ENCODE measurements around the gene HS1BP3.

Gene HS1BP3

DNA sequence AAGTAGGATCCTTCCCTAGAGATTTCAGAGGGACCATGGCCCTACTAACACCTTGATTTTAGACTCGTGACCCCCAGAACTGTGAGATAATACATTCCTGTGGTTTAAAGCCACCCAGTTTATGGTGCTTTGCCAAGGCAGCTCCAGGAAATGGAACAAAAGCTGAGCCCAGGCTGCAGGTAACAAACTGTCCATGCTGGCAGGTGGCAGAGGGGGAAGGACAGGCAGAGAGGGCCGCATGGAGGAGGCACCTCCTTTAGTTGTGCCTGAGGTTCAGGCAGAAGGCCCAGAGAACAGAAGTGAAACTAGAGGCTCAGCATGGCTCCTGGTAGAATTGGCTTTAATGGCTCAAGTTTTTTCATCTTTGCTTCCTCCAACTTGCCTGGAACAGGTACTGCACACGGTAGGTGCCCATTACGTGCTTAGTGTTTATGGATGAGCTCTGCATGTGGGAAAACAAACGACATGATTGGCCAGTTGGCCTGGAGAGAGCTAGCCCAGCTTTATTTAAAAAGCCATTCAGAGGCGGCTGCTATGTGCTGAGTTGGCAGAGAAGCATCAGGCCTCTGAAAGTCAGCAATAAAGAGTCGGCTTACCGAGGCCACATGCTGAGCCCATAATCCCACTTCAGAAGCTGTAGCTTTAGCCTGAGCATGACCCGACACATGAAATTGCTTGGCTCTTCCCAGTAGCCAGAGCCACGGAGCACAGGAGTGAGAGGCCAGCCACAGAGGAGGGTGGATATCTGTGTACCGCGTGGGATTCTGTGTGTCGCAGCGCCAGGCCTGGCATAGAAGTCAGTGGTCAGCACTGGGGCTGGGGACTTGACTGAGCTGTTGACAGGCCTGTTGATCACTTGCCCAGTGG is 36.5 kb downstream of the HS1BP3 start:
- CTCF ChIA-PET = no interaction called here
- no peaks in the 10 kb centered on the region for H3K36me3 Mint-ChIP-seq
- no peak overlapping the region for H3K27ac Mint-ChIP-seq
- no peaks in the 10 kb centered on the region for H3K27me3 Mint-ChIP-seq
- peak; percentile 16 for DNase-seq
- H3K9me3 Mint-ChIP-seq = no peaks in the 10 kb centered on the region
- no peaks in the 10 kb centered on the region for H3K4me1 Mint-ChIP-seq
- no peak overlapping the region for H3K4me3 Mint-ChIP-seq

DNA sequence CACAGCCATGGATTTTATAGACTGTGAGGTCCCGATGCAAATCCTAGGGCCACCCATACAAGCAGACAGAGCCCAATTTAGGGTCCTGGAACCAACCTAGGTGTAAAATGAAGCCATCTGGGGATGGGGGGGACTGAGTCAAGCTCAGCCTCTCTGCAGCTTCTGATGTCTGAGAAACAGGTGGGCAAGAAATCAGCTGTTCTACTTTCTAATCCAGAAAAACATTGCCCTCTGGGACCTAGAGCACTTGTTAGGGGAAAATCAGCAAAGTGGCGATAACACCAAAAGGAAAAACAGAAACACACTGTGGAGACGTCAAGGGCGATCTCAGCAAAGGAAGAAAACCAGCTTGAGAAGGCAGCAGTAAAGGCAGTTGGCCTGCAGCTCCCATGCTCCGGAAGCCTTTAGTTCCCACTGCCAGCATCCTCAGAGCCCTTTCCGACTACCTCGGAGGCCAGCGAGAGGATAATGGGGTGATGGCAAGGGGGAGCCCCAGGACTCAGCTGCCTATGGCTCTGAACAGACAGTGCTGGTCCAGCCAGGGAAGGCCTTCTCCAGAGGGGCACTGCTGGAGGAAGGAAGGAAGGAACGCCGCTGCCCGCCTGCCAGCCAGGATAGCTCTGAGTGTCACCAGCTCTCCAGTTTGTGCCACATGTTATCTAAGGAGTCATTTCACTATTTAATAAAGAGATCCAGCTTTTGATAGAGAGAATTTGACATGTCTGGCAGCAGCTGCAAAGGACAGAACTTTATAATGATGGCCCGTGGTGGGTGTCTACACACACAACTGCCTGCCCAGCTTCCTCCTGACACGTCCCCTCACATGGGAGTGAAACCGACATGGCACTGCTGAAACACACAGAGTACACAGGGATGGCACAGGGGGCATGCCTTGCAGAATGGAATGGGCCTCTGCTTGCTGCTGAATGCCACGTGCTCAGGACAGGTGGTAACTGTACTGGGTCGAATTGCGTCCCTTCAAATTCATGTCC is 37.7 kb downstream of the HS1BP3 start:
- H3K4me3 Mint-ChIP-seq = no peak overlapping the region
- H3K9me3 Mint-ChIP-seq = no peaks in the 10 kb centered on the region
- no peaks in the 10 kb centered on the region for H3K36me3 Mint-ChIP-seq
- no peak overlapping the region for H3K27ac Mint-ChIP-seq
- H3K4me1 Mint-ChIP-seq = no peaks in the 10 kb centered on the region
- peak; percentile 18 for DNase-seq
- peaks cover 4% of the 10 kb centered on the region for H3K27me3 Mint-ChIP-seq
- CTCF ChIA-PET = interaction anchor here (0.6 kb wide), 1 partner anchor 17 kb away, joined by 3 read pairs; no protein-coding TSS in a partner anchor

DNA sequence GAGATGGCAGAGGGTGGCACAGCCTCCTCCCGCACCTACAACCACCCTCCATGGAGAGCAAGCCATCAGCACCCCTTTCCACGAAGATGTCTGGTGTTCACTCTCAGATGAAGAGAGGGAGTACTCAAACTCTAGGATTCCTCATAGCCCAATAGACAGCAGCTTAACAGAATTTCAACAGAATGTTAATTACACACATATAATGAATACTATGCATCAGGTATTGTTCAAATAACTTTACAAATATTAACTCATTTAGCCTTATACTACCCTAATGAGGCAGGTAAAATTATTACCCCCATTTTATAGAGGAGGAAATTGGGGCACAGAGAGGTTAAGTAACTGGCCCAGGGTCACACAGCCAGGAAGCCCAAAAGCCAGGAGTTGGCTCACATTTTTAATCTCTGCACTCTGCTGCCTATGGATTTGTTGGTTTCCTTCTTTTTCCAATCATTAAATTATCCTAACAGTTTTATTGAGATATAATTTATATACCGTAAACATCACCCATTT is 39.0 kb downstream of the HS1BP3 start:
- peaks cover 4% of the 10 kb centered on the region for H3K27me3 Mint-ChIP-seq
- no peak overlapping the region for H3K4me3 Mint-ChIP-seq
- no peak for DNase-seq
- H3K4me1 Mint-ChIP-seq = no peaks in the 10 kb centered on the region
- CTCF ChIA-PET = no interaction called here
- H3K36me3 Mint-ChIP-seq = no peaks in the 10 kb centered on the region
- H3K27ac Mint-ChIP-seq = no peak overlapping the region
- no peaks in the 10 kb centered on the region for H3K9me3 Mint-ChIP-seq

DNA sequence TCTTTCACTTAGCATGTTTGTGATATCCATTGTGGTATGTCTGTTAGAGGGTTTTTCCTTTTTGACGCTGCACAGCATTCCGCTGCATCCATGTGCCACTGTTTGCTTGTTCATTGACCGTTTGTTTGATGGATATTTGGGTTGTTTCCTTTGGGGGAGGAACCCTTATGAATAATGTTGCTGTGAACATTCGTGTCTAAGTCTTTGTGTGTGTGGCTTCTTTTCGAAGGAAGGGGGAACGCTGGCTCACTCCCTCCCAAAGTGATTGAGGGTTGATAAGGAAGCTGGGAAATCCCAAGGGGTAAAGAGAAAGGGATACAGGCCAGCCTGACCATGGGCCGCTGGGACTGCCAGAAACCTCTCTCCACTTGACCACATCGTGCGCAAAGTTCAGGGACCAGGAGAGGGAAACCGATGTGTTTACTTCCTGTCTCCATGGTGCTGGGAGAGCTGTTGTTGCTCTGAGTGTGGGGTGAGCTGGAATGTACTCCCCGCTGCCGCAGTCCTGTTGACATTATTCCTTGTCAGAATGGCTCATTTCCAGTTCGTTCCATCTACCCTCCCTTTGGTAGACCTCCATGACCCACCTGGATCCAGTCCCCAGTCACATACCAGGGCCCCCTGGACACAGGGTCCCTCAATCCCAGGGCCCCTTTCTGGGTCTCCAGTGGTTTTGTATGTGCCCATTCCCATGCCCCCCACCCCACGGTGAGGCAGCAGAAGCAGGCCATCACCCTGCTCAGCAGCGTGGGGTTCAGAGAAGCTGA is 39.6 kb downstream of the HS1BP3 start:
- H3K9me3 Mint-ChIP-seq = no peaks in the 10 kb centered on the region
- no peak overlapping the region for H3K27ac Mint-ChIP-seq
- H3K27me3 Mint-ChIP-seq = peaks cover 4% of the 10 kb centered on the region
- H3K36me3 Mint-ChIP-seq = no peaks in the 10 kb centered on the region
- CTCF ChIA-PET = no interaction called here
- peak; percentile 6 for DNase-seq
- no peaks in the 10 kb centered on the region for H3K4me1 Mint-ChIP-seq
- H3K4me3 Mint-ChIP-seq = no peak overlapping the region

DNA sequence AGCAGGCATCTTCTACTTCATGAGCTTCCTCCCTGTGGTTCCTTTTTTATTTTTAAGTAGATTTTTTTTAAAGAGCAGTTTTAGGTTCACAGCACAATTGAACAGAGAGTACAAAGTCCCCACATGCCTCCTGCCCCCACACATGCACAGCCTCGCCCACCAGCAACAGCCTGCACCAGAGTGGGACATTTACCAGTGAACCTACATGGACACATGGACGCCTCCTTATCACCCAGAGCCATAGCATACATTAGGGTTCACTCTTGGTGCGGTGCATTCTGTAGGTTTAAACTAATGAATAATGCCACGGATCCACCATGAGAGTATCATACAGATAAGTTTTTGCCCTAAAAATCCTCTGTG is 40.9 kb downstream of the HS1BP3 start:
- no peaks in the 10 kb centered on the region for H3K4me1 Mint-ChIP-seq
- H3K27ac Mint-ChIP-seq = no peak overlapping the region
- H3K4me3 Mint-ChIP-seq = no peak overlapping the region
- peaks cover 4% of the 10 kb centered on the region for H3K27me3 Mint-ChIP-seq
- H3K36me3 Mint-ChIP-seq = no peaks in the 10 kb centered on the region
- H3K9me3 Mint-ChIP-seq = no peaks in the 10 kb centered on the region
- peak; percentile 3 for DNase-seq
- CTCF ChIA-PET = no interaction called here

DNA sequence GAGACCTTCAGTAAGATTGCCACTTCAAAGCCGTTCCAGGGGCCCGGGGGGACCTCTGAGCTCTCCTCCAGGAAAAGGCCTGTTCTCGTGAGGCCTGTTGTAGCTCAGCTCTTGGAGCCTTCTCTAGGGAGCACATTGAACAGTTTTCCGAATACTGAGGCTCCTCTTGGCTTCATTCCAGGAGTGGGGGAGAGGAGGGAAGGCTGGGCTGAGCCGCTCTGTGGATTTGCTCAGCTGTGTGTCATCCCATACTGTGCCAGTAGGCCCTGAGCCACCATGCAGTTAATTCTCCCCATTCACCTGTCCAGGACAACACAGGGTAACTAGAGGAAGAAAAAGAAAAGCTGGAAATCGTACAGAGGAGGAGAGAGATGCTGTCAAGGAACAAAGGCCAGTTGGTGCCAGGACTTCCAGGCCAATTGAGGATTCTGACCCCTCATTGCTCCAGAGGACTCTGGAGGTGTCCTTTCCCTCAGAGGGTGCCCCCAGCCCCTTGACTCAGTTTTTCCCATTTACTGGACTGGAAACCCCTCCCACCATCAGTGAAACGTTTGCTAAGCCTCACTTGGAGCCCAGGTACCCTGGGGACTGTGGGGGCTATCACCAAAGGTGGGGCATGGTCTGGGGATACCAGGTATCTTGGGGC is 41.4 kb downstream of the HS1BP3 start:
- Mint-ChIP-seq H3K9me3 (no peaks in the 10 kb centered on the region), H3K27me3 (peaks cover 4% of the 10 kb centered on the region), H3K27ac (no peak overlapping the region), H3K4me3 (no peak overlapping the region), H3K4me1 (no peaks in the 10 kb centered on the region), H3K36me3 (no peaks in the 10 kb centered on the region)
- CTCF ChIA-PET = no interaction called here
- DNase-seq = peak; percentile 17

DNA sequence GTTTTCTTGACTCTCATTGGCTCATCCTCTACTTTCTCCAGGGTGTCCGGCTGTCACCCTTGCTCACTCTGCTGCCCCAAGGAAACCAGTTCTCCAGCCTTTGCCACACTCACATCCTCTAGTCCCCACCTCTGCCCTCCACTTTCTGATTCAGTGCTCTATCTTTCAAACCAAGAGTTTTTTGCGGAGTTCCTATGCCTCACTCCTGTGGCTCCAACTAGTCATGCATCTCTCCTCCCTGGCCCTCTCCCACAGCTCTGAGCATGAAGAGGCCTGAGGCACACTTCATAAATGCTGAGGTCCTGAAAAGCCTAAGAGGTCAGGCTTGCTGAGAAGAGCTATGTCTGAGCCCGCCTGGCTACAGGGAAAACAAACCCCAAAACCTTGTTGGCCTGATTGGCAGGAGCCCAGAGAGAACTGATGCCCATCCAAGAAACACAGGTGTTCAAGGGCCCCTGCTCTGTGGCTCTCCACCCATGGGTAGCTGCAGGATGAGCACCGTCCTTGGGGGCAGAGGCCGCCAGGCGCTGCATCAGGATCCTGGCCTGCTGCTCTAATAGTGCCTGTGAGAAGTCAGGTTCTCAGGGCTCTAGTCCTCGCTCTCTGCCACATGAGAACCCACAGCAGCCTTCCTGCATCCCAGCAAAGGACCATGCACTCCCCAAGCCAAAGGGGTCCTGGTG is 42.1 kb downstream of the HS1BP3 start:
- Mint-ChIP-seq H3K4me3 (no peak overlapping the region), H3K36me3 (no peaks in the 10 kb centered on the region), H3K4me1 (no peaks in the 10 kb centered on the region), H3K9me3 (no peaks in the 10 kb centered on the region), H3K27ac (no peak overlapping the region), H3K27me3 (peaks cover 4% of the 10 kb centered on the region)
- DNase-seq = peak; percentile 6
- CTCF ChIA-PET = no interaction called here

DNA sequence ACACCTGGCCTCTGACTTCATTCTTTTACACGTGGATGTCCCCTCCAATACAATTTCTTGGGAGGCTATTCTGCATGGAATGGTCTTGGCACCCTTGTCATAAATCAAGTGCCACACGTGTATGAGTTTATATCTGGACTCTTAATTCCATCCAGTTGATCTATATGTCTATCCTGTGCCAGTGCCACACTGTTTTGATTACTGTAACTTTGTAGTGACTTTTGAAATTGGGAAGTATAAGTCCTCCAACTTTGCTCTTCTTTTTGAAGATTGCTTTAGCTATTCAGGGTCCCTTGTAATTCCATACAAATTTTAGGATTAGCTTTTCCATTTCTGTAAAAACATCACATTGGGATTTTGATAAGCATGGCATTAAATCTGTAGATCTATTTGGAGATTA is 43.5 kb downstream of the HS1BP3 start:
- CTCF ChIA-PET = no interaction called here
- DNase-seq = no peak
- Mint-ChIP-seq H3K4me3 (no peak overlapping the region), H3K27me3 (peaks cover 4% of the 10 kb centered on the region), H3K9me3 (no peaks in the 10 kb centered on the region), H3K27ac (no peak overlapping the region), H3K4me1 (no peaks in the 10 kb centered on the region), H3K36me3 (no peaks in the 10 kb centered on the region)

DNA sequence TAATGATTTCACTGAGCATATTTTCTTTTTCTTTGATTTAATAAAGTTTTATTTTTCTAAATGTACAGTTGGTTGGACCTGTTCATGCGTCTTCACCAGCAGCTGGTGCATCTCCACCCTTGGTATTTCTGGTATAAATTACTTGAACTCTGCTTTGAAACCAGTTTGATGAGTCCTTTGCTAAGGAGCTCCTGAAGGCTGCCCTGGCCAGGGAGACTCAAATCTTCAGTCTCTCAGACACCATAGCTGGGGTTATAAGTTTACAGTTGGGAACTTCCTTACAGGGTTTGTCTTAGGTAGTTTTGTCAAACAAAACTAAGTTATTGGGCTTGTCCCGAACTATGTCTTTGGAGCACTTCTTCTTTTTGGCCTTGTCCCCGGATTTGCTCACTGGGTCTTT is 44.7 kb downstream of the HS1BP3 start:
- Mint-ChIP-seq H3K36me3 (no peaks in the 10 kb centered on the region), H3K27ac (no peak overlapping the region), H3K27me3 (peaks cover 4% of the 10 kb centered on the region), H3K4me3 (no peak overlapping the region), H3K9me3 (no peaks in the 10 kb centered on the region), H3K4me1 (no peaks in the 10 kb centered on the region)
- CTCF ChIA-PET = interaction anchor here (0.7 kb wide), 1 partner anchor 16 kb away, joined by 3 read pairs; no protein-coding TSS in a partner anchor
- peak; percentile 3 for DNase-seq

DNA sequence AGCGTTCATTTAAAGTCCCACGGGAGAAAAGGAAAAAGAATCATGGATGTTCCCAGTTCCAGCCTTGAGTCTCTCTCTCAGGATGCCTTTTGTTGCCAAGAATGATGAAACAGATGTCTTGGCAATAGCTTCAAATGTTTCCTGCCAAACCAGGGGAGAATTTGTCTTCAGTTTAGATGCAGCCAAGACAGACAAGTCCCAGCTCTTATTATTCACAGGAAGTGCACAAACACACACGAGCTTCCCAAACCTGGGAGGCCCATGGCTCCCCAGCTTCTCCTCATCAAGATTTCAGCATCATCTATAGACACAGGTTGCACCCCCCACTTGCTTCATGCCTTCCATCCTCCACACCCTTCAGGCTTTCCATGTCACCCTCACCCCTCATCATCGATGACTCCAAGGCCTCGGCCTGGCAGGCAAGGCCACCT is 45.9 kb downstream of the HS1BP3 start:
- Mint-ChIP-seq H3K27ac (no peak overlapping the region), H3K9me3 (no peaks in the 10 kb centered on the region), H3K4me1 (no peaks in the 10 kb centered on the region), H3K27me3 (peaks cover 4% of the 10 kb centered on the region), H3K36me3 (no peaks in the 10 kb centered on the region), H3K4me3 (no peak overlapping the region)
- CTCF ChIA-PET = no interaction called here
- DNase-seq = peak; percentile 2

DNA sequence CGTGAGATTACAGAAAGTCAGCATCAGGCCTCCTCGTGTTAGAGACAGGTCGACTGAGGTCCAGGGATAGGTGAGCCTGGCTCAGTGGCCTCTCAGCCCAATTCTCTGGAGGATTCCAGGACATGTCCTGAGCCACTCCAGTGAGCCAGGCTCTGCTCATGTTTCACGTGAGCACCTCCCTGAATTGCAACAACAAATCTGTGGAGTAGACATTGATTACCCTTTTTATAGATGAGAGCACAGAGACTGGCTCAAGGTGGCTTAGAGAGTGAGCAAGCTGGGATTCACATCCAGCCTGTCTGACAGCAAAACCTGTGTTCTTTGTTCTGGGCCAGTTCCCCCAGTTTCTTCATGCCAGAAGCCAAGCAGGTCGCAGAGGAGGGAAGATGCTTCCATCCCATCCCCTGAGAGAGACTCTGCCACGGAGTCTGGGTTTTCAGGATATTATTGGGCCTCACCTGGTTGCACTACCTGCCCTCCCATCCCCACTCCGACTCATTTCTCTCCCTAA is 46.4 kb downstream of the HS1BP3 start:
- Mint-ChIP-seq H3K4me3 (no peak overlapping the region), H3K36me3 (no peaks in the 10 kb centered on the region), H3K27ac (no peak overlapping the region), H3K27me3 (peaks cover 4% of the 10 kb centered on the region), H3K4me1 (no peaks in the 10 kb centered on the region), H3K9me3 (no peaks in the 10 kb centered on the region)
- CTCF ChIA-PET = no interaction called here
- DNase-seq = peak; percentile 3

DNA sequence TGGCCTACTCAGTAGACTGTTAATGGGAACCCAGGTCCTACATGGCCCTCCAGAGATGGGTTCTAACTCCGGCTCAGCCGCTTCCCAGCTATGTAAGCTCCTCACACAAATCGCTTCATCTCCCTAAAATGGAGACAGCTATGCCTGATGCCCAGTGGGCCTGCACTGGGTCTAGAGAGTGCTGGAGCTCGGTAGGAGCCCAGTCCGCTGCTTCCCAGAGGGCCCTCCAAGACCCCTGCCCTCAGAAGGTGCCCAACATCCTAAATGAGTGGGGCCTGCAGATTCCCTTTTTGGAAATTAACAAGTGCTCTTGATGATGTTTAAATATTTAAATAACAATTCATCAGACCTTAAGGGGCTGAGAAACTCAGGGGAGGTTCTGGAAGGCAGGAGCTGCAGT is 47.1 kb downstream of the HS1BP3 start:
- peak; percentile 10 for DNase-seq
- Mint-ChIP-seq H3K4me3 (no peak overlapping the region), H3K9me3 (no peaks in the 10 kb centered on the region), H3K4me1 (no peaks in the 10 kb centered on the region), H3K27ac (no peak overlapping the region), H3K27me3 (peaks cover 4% of the 10 kb centered on the region), H3K36me3 (no peaks in the 10 kb centered on the region)
- CTCF ChIA-PET = no interaction called here

DNA sequence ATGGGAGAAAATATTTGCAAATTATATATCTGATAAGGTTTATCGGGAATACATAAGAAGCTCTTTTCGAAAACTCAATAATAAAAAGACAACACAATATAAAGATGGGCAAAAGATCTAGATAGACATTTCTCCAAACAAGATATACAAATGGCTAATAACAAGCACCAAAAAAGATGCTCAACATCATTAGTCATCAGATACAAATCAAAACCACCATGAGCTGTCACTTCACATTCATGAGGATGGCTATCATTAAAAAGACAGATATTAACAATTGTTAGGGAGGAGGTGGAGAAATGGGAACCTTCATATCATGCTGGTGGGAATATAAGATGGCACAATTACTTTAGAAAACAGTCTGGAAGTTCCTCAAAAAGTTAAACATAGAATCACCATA is 48.1 kb downstream of the HS1BP3 start:
- DNase-seq = no peak
- Mint-ChIP-seq H3K27ac (no peak overlapping the region), H3K4me3 (no peak overlapping the region), H3K27me3 (no peaks in the 10 kb centered on the region), H3K4me1 (no peaks in the 10 kb centered on the region), H3K36me3 (no peaks in the 10 kb centered on the region), H3K9me3 (no peaks in the 10 kb centered on the region)
- CTCF ChIA-PET = no interaction called here
